Measurements from ENCODE around the gene PDCD2.
"Not testable (repeated sequence)": the region's sequence is repeated elsewhere in the genome, so short reads cannot be mapped to it uniquely, and the experiment has no call there.

Gene PDCD2

GRCh38 chr6:170552765-170553533 lies 31.5 kb downstream of the PDCD2 start, which contains the start of gene PSMB1:
TSS of gene PSMB1 (minus strand) at chr6:170553307. CDS start at chr6:170553242, 65 bp downstream.
- DNase-seq (ENCODE audit: low read depth in 4 of 4, low spot score in 1 of 4) = peak; percentile 61 to 83 (median 74)

GRCh38 chr6:170545405-170545804 lies 39.0 kb downstream of the PDCD2 start:
- no peak for DNase-seq (ENCODE audit: low read depth in 4 of 4, low spot score in 1 of 4)

- no peak for DNase-seq (ENCODE audit: low read depth in 4 of 4, low spot score in 1 of 4)
Measured at GRCh38 chr6:170542031-170542719, 42.3 kb downstream of the PDCD2 start.

GRCh38 chr6:170537329-170537728 lies 47.1 kb downstream of the PDCD2 start:
- no peak for DNase-seq (ENCODE audit: low read depth in 4 of 4, low spot score in 1 of 4)

GRCh38 chr6:170536671-170537070 lies 47.8 kb downstream of the PDCD2 start:
- DNase-seq (ENCODE audit: low read depth in 4 of 4, low spot score in 1 of 4) = no peak

- DNase-seq (ENCODE audit: low read depth in 4 of 4, low spot score in 1 of 4) = no peak
Measured at GRCh38 chr6:170535004-170535403, 49.4 kb downstream of the PDCD2 start.

GRCh38 chr6:170533792-170534191 lies 50.6 kb downstream of the PDCD2 start:
- no peak for DNase-seq (ENCODE audit: low read depth in 4 of 4, low spot score in 1 of 4)

- no peak for DNase-seq (ENCODE audit: low read depth in 4 of 4, low spot score in 1 of 4)
Measured at GRCh38 chr6:170532867-170533488, 51.5 kb downstream of the PDCD2 start.

- peak; percentile 24 to 48 (median 38) for DNase-seq (ENCODE audit: low read depth in 4 of 4, low spot score in 1 of 4)
Measured at GRCh38 chr6:170529839-170530469, 54.5 kb downstream of the PDCD2 start.

GRCh38 chr6:170527995-170528394 lies 56.4 kb downstream of the PDCD2 start:
- not testable (repeated sequence) for DNase-seq (ENCODE audit: low read depth in 4 of 4, low spot score in 1 of 4)

GRCh38 chr6:170525795-170526194 lies 58.6 kb downstream of the PDCD2 start:
- DNase-seq (ENCODE audit: low read depth in 4 of 4, low spot score in 1 of 4) = no peak

All from stimulated activated CD4-positive, alpha-beta T cell treated with anti-CD3 and anti-CD28 coated beads, Interleukin-1b, Interleukin-23, amount 100 ng/mL, for 24 hours (primary cell).